Calu3 (cell line): ENCODE results near the gene CATSPER1. TPM values are rescaled to one million over a fixed set of nuclear protein-coding genes. Genes with fewer than 3 reads are reported as not detected.
A peak's percentile ranks its signal among the peaks of the same experiment; 100 is the strongest.

Source experiments
- BruUV-seq: library from RNA; stranded (reverse); fragments of 400-500 nt; replicated peaks from 2 replicates; lab custom pipeline; 2021; lab: Mats Ljungman, UMichigan
- CTCF ChIA-PET: fragments of 300-600 bp; sonication (Branson Sonifier 250); formaldehyde crosslinking; loops from one replicate; lab custom pipeline; 2022; ENCODE audit warnings: antibody characterized with exemption; lab: Charles Lee
- DNase-seq: peaks from one replicate; pipeline ENCODE4 v3.0.0; 2022
- H3K27ac Mint-ChIP-seq: one replicate; pipeline ENCODE4 v1.8.0; 2022; ENCODE audit warnings: mixed read lengths; ENCODE audit not compliant: unreplicated experiment
- H3K27me3 Mint-ChIP-seq: one replicate; pipeline ENCODE4 v1.8.0; 2022; ENCODE audit warnings: mixed read lengths; ENCODE audit not compliant: unreplicated experiment
- H3K36me3 Mint-ChIP-seq: one replicate; pipeline ENCODE4 v1.8.0; 2022; ENCODE audit warnings: mild to moderate bottlenecking, moderate library complexity, mixed read lengths; ENCODE audit not compliant: insufficient read depth, unreplicated experiment
- H3K4me1 Mint-ChIP-seq: one replicate; pipeline ENCODE4 v1.8.0; 2022; ENCODE audit warnings: mild to moderate bottlenecking, low read depth, mixed read lengths; ENCODE audit not compliant: unreplicated experiment
- H3K4me3 Mint-ChIP-seq: one replicate; pipeline ENCODE4 v1.8.0; 2022; ENCODE audit warnings: mild to moderate bottlenecking, low read depth, moderate library complexity, mixed read lengths; ENCODE audit not compliant: unreplicated experiment
- H3K9me3 Mint-ChIP-seq: one replicate; pipeline ENCODE4 v1.8.0; 2022; ENCODE audit warnings: low read depth, mixed read lengths; ENCODE audit not compliant: unreplicated experiment
- intact Hi-C: fragments of 100-400 bp; cut with micrococcal nuclease; formaldehyde crosslinking; loops from one replicate; pipeline ENCODE4 v1.10.0; 2022; ENCODE audit not compliant: unreplicated experiment
- total RNA-seq: library from RNA; stranded (reverse); gene quantifications from 2 replicates; pipeline ENCODE4 v1.2.3, GENCODE V29; 2022
- TF ChIP-seq, protein P1 (sequence below): fragments of 200-600 bp; IDR thresholded peaks from one replicate; pipeline ENCODE4 v1.8.0; 2022; ENCODE audit warnings: antibody characterized with exemption; ENCODE audit not compliant: unreplicated experiment

The CATSPER1 gene
- total RNA-seq, 1 experiment from 2014 or later, result 1.0 TPM

DNA sequence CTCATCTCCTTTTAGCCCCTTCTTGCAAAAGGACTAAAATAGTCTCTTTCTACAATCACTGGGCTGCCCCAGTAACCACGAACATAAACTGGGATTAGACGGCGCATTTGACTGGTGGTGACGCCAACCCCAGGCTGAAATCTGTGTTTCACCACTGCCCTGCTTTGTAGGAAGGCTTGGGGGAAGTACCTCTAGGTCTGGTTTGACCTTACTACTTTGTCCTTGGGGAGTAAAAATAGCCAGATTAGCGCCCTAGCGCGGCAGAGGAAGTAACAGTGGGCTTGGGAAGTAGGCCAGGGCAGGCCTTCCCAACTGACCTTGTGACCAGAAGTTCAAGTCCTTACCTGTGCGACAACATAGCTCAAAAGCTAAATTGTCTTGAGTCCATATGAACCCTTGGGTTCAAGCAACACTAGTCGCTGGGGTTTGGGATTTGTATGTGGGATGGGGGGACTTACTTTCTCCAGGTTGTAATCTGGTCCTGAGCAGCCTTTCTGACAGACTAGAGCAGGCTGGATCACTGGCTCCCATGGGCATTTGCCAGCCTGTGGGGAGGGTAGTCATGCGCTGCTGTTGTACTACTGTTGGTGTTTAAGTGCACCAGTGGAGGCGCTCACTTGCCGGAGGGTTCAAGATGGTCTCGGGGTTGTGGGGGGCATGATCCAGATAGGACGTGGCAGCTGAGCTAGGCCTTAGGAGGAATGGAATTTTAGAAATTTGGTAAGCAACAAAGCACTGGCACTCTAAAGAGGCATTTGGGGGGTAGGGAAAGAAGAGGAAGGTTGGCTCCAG, 42.8 kb upstream of the CATSPER1 start:
- peaks cover 41% of the 10 kb centered on the region for H3K4me1 Mint-ChIP-seq
- no TSS peak for BruUV-seq
- TF ChIP-seq, protein P1, sequence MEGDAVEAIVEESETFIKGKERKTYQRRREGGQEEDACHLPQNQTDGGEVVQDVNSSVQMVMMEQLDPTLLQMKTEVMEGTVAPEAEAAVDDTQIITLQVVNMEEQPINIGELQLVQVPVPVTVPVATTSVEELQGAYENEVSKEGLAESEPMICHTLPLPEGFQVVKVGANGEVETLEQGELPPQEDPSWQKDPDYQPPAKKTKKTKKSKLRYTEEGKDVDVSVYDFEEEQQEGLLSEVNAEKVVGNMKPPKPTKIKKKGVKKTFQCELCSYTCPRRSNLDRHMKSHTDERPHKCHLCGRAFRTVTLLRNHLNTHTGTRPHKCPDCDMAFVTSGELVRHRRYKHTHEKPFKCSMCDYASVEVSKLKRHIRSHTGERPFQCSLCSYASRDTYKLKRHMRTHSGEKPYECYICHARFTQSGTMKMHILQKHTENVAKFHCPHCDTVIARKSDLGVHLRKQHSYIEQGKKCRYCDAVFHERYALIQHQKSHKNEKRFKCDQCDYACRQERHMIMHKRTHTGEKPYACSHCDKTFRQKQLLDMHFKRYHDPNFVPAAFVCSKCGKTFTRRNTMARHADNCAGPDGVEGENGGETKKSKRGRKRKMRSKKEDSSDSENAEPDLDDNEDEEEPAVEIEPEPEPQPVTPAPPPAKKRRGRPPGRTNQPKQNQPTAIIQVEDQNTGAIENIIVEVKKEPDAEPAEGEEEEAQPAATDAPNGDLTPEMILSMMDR, result no peak
- H3K9me3 Mint-ChIP-seq, result no peaks in the 10 kb centered on the region
- H3K27ac Mint-ChIP-seq, result peak overlapping the region; percentile 63
- DNase-seq, result peak; percentile 32
- peaks cover 65% of the 10 kb centered on the region for H3K36me3 Mint-ChIP-seq
- H3K27me3 Mint-ChIP-seq, result no peaks in the 10 kb centered on the region
- peak overlapping the region; percentile 69 for H3K4me3 Mint-ChIP-seq
- CTCF ChIA-PET, result interaction anchor here (0.5 to 1.4 kb wide), 4 partner anchors 14 to 68 kb away, joined by 3 to 4 read pairs (median 3); no protein-coding TSS in a partner anchor
- intact Hi-C loops, result loop anchor here (1.0 kb wide), 1 partner anchor 50 kb away; no protein-coding TSS in a partner anchor

DNA sequence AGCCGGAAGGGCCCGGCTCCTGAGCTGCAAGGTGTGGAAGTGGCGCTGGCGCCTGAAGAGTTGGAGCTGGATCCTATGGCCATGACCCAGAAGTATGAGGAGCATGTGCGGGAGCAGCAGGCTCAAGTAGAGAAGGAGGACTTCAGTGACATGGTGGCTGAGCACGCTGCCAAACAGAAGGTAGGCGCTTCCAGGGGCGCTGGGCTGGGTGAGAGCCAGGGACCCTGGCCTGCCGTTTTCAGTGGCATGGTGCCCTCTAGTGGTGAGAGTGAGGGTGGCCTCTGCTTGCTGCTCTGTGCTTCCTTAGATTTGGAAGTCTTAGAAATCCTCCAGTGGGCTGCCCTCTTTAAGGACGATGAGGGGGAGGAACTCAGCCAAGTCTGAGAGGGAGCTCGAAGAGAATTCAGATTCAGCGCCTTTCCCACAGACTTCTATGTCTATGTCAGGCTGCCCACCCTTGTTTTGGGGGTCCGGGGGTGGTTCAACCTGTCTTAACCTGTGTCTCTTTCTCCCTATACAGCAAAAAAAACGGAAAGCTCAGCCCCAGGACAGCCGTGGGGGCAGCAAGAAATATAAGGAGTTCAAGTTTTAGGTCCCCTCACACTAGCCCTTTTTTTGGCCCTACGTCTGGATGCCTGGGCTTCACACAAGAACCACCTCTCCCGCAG, 42.0 kb upstream of the CATSPER1 start:
- no peaks in the 10 kb centered on the region for H3K27me3 Mint-ChIP-seq
- peak; percentile 84 for DNase-seq
- peaks cover 46% of the 10 kb centered on the region for H3K4me1 Mint-ChIP-seq
- no peak overlapping the region for H3K4me3 Mint-ChIP-seq
- no peaks in the 10 kb centered on the region for H3K9me3 Mint-ChIP-seq
- intact Hi-C loops, result loop anchor here (1.0 kb wide), 1 partner anchor 51 kb away; no protein-coding TSS in a partner anchor
- no peak overlapping the region for H3K27ac Mint-ChIP-seq
- H3K36me3 Mint-ChIP-seq, result peaks cover 74% of the 10 kb centered on the region
- CTCF ChIA-PET, result interaction anchor here (0.5 to 1.3 kb wide), 7 partner anchors 11 to 473 kb away, joined by 3 to 4 read pairs (median 3); partner anchors contain the start of genes KCNK7 and SF3B2
- TF ChIP-seq, protein P1, result peak; percentile 83
- BruUV-seq, result TSS peak; percentile 38

DNA sequence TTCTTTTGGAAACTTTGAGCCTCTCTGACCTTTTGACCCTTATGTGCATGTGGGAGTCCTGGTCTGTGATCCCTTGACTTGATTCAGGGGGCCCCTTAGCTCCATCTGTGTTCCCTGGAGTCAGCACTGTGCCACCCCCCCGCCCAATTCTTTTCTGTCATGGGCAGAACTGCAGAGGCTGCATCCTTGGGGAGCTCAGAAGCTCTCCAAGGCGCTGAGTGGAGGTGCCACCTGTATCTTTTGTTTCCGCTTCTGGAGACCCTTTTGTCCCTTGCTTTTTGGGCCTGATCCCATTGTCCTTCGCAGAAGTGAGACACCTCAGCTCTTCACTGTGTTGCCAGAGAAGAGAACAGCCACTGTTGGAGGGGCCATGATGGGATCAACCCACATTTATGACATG, 41.4 kb upstream of the CATSPER1 start:
- Mint-ChIP-seq H3K27me3 (no peaks in the 10 kb centered on the region), H3K9me3 (no peaks in the 10 kb centered on the region), H3K27ac (no peak overlapping the region), H3K36me3 (peaks cover 80% of the 10 kb centered on the region), H3K4me1 (peaks cover 49% of the 10 kb centered on the region), H3K4me3 (no peak overlapping the region)
- intact Hi-C loops, result loop anchor here (1.0 kb wide), 1 partner anchor 52 kb away; no protein-coding TSS in a partner anchor
- BruUV-seq, result no TSS peak
- CTCF ChIA-PET, result interaction anchor here (0.5 to 1.3 kb wide), 6 partner anchors 12 to 472 kb away, joined by 3 to 4 read pairs (median 3); partner anchors contain the start of genes KCNK7 and SF3B2
- TF ChIP-seq, protein P1, result no peak
- no peak for DNase-seq

DNA sequence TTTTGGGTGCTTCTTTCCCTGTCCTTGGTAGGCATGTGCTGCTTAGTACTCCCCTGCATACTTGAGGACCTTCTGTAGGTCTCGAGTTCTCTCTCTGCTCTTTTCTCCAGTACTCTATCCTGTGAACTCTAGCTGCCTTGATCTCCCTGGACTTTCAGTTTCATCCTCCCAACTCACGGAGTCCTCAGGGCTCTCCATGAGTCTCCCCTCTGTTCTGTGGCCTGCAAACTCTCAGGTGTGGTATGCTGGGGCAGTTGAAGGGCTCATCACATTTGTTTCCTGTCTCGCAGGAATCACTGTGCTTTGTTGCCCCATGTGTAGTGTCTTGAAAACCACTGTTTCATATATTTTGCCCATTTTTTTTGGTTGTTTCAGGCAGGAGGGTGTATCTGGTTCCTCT, 40.5 kb upstream of the CATSPER1 start:
- intact Hi-C loops, result no loop called here

More for the DNA sequence above, 40.5 kb upstream of the CATSPER1 start:
- no peak for DNase-seq
- no peak overlapping the region for H3K4me3 Mint-ChIP-seq
- TF ChIP-seq, protein P1, result no peak
- H3K27me3 Mint-ChIP-seq, result no peaks in the 10 kb centered on the region
- H3K36me3 Mint-ChIP-seq, result peaks cover 83% of the 10 kb centered on the region
- CTCF ChIA-PET, result no interaction called here
- no peak overlapping the region for H3K27ac Mint-ChIP-seq
- no TSS peak for BruUV-seq
- no peaks in the 10 kb centered on the region for H3K9me3 Mint-ChIP-seq
- peaks cover 43% of the 10 kb centered on the region for H3K4me1 Mint-ChIP-seq
